NCI-H524 treated with DMSO at 0.1 percent for 48 hours (cell line): ENCODE results near the gene VAC14.
"Not testable (repeated sequence)": the region's sequence is repeated elsewhere in the genome, so short reads cannot be mapped to it uniquely, and the experiment has no call there.

ENCODE experiments used
- DNase-seq: peaks from one replicate; lab custom pipeline; 2025; lab: John Stamatoyannopoulos, UW

VAC14 gene

GRCh38 chr16:70800781-70801480, at the start of gene VAC14:
TSS of gene VAC14 (minus strand) at chr16:70801158. CDS start at chr16:70800900, 258 bp downstream.
- peak; percentile 48 for DNase-seq

DNA sequence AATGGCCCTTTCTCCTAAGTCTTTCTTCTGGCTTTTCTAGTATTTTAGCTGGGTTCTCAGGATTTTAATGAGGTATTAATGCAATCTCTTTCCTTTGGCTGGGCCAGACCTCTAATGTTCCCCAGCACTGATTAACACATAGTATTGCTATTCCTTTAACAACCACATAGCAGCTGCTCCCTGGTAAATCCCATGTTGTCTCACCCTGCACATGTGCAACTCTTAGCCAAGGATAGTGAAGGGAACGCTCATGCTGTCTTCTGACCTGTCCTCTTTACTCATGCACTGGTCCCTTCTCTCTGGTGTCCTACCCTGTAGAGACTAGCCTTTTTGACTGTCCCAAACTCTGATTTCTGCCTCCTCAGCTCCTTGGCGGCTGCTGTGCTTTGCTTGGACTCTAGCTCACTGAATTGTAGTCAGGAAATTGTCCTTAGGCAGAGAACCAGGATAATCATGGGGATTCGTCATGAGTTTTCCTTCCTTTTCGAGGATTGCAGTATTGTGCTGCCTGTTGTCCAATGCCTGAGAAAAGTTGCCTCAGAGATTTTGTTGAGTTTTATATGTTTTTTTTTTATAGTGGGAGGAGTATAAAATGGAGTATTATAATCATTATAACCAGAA, 22.6 kb upstream of the VAC14 start:
- not testable (repeated sequence) for DNase-seq

- DNase-seq: not testable (repeated sequence)
These were observed 21.8 kb upstream of the VAC14 start for GRCh38 chr16:70822734-70823133.

- not testable (repeated sequence) for DNase-seq
These were observed 17.1 kb upstream of the VAC14 start for GRCh38 chr16:70818088-70818487.

DNA sequence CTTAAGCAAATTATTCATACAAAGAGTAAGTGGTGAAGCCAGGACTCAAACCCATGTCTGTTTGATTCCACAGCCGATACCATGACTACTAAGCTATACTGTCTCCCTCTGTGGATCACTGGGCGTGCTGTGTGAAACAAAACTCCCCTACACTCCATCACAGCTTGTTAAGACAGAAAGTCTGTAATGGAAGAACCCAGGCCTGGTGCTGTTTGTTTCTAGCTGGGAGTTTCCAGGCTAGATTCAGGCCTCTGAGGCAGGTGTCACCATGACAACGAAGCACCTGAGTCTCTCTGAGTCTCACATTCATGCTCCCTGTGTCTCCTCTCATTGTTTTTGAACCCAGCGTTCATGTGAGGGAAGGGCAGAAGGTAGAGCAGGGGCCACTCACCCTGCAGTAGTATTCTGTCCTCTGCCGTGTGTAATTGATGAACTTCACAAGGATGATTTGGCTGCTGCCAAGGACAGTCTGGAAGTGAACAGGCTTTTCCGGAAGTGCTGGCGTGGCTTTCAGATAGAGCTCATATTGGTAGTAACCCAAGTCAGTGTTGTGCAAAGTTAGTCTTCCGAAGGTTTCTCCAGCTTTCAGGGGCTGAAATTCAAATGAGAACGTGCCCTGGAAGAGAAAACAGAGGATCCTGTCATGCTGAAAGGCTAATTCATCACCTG, 8.6 kb upstream of the VAC14 start:
- DNase-seq: no peak

GRCh38 chr16:70808371-70808770, 7.4 kb upstream of the VAC14 start:
- DNase-seq: no peak

DNA sequence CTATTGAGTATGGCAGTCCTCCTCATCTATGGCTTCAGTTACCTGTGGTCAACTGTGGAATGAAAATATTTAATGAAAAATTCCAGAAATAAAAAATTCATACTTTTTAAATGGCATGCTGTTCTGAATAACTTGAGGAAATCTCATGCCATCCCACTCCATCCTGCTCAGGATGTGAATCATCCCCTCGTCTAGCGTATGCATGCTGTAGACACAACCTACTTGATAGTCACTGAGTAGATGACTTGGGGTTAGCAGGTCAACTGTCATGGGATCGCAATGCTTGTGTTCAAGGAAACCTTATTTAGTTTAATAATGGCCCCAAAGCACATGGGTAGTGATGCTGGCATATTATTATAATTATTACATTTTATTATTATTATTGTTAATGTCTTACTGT, 4.8 kb upstream of the VAC14 start:
- no peak for DNase-seq

DNA sequence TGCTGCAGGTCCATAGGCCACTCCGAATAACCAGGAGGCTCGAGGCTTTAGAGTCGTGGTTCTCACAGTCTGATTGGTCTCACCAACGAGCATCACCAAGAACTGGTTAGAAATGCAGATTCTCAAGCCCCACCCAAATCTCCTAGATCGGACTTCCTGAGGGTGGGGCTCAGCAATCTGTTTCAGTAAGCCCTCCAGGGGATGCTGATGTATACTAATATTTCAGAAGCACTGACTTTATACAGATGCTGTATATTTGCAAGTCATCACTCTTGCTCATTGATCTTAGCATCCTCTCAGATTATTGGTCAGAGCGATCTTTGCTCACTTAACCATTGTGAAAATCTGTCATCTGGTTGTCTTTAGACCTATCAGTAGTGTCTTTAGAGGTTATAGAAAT, 4.4 kb upstream of the VAC14 start:
- DNase-seq: no peak

GRCh38 chr16:70804734-70805169, 3.8 kb upstream of the VAC14 start:
- no peak for DNase-seq

- DNase-seq: no peak
These were observed 3.3 kb upstream of the VAC14 start for GRCh38 chr16:70804153-70804733.

- DNase-seq: no peak
These were observed 2.4 kb upstream of the VAC14 start for GRCh38 chr16:70803319-70803718.

GRCh38 chr16:70801611-70802010, 653 bp upstream of the VAC14 start:
- no peak for DNase-seq

DNA sequence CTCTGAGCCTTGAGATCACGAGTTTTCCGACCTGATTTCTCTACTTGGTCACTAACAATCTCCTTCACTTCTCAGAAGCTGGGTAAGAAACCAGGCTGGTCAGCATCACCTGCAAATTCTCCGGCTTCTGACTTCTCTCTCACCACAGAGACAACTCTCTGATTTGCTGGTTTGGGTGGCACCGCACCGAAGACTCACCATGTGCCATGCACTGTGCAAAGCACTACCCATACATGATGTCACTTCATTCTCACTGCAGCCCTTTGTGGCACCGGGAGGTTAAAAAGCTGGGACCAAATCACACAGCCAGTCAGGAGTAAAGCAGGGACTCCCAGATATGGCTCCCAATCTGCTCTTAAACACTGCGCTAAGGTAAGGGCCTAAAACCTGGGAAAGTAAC, 647 bp downstream of the VAC14 start:
- no peak for DNase-seq

DNA sequence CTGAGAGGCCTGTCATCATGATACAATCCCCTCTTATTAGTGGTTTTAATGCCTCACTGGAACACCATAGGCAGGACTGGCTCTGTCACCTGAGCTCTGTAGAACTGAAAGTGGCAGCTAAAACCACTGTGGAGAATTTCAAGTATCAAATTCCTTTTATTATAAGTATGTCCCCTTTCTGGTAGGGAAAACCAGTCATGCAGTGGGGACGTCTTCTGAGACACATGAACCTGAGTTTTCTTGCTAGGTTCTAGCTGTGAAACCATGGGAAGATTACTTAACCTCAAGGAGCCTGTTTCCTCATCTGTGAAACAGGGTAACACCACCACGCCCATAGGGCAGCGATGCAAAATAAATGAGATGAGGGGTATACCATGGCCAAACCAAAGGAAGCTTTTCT, 4.7 kb downstream of the VAC14 start:
- DNase-seq: no peak

DNA sequence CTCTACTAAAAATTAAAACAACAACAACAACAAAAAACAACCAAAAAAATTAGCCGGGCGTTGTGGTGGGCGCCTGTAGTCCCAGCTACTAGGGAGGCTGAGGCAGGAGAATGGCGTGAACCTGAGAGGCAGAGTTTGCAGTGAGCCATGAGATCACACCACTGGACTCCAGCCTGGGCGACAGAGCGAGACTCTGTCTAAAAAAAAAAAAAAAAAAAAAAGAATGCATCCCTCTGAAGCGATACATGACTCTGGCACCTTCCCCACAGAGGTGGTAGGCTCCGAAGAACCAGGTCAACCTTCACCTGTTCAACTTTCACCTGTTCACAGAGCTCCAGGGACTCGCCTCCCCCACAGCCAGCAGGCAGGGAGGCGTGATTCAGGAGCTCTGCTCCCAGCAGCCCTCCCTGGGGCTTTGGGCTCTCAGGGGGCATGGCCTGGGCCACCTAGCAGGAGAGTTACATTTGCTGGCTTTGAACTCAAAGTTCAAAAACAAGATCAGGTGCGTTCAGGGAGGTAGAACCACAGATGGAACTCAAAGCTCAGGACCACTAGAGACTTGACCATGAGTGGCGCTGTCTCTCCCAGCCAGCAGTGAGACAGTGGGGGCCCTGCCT, 5.6 kb downstream of the VAC14 start:
- no peak for DNase-seq

DNA sequence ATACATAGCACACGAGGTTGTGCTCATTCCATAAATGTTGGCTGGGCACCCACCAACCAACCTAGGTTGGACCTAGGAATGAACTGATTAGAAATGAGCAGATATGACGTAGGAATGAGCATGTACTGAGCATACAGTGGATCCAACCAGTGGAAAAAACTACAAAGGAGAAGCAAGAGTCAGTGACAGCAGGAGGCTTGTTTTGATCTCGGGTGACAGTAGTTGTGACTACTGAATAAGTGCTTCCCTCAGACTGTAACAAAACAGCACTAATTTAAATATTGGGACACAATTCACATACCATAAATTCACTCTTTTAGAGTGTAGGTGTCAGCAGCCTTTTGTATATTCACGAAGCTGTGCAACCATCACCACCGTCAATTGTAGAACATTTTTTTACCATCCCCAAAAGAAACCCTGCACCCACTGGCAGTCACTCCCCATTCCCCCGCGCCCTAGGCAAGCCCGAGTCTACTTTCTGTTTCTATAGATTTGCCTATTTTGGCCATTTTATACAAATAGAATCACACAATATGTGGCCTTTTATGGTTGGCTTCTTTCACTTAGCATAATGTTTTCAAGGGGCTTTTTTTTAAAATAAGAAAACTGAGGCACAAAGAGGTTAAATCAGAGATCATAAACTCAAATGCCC, 7.0 kb downstream of the VAC14 start:
- no peak for DNase-seq

GRCh38 chr16:70790815-70791214, 10.1 kb downstream of the VAC14 start:
- DNase-seq: no peak

DNA sequence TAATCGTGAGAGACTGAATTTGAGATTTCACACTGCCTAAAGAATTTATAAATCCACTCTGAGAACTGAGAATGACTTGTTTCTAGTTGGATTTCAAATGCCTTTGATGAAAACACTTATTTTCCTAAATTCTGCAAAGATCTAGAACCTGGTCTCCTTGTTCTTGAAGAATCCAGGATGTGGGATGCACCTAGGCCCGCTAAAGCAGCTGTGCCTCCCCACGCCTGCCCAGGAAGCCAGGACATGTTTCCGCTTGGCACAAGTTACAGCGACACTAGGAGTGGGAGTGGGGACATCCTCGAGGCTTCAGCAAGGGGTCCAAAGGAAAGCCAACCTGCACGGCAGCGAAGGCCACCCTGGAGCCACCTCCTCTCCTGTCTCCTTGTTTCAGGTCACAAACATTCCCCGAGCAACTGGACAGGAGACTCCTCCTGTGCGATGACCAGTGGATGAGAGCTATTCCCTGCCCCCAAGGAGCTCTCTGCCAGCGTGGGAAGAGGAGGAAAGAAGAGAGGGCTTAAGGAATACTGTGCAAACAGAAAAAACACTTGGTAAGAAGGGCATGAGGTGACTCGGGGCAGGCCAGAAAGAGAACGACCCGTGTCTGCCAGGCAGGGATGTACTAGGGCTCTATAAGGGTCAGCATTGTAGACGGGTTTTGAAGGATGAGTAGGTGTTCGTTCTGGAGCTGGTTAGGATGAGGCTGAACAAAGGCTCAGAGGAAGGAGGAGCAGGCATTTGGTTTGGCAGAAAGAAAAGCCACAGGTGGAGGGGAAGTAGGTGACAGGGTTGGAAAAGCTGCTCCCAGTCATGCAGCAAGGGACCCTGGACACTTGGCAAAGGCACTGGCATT, 11.1 kb downstream of the VAC14 start:
- no peak for DNase-seq

DNA sequence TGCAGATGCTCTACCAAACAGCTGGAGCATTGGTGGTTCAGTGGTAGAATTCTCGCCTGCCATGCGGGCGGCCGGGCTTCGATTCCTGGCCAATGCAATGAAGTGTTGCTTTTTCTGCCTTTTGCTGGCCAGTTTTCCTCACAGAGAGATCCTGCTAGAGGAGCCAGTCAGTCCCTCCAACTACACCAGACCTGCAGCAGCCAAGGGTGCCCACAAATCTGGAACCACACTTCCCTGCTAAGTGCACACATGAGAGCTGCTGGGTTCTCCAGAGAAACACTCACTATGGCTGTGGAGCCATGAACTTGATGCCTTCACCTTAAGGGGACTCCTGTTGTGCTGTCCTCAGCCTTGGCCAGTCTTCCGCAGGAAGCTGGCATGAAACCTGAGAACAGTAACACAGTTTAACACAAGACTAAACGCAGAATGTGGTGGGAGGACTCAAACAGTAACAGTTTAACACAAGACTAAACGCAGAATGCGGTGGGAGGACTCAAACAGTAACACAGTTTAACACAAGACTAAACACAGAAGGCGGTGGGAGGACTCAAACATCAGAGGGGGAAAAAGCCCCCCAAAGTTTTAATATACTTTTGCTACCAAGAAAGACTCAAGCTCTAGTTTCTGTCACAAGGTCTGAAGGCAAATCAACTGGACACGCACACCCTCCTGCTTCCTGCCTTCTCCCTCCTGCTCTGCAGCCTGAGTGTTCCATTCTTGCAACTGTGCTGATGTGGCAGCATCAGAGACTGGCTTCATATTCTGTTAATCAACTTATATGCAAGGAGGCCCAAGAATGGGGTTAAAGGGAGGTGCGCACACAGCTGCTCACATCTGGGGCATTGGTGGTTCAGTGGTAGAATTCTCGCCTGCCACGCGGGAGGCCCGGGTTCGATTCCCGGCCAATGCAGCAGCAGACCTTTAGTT, 12.0 kb downstream of the VAC14 start:
- DNase-seq: no peak
